ENCODE results near the gene ARL6IP5.

The ARL6IP5 gene

DNA sequence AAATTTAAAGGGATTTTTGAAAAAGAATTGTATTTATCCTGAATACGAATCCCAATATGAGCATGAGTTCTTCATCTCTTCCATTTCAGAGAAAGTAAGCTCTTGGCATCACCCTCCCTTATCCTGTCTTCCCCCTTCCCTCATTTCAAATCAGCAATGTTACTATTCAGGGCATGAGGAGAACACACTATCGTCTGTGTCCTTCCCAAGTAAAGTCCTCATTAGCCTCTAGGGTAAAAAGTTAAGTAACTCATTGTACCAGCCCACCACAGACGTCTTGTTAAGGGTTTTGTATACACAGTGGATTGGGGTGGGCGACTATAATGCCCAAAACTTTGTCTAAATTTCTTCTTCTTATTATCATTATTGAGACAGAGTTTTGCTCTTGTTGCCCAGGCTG lies 14.8 kb downstream of the ARL6IP5 start:
- CTCF ChIA-PET = no interaction called here

DNA sequence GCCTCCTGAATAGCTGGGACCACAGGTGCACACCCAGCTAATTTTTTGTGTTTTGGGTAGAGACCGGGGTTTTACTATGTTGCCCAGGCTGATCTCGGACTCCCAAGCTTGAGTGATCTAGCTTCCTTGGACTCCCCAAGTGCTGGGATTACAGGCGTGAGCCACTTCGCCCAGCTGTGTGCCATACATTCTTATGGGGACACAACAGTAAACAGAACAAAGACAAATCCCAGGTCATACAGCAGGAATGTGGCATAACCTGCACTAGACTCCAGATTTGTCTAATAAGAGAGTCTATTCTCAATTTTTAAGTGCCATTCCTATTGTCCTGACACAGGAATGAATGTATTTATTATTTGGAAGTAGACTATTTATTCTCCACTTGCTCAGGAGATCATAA lies 17.6 kb downstream of the ARL6IP5 start:
- no peak for DNase-seq (ENCODE audit: extremely low spot score)
- ChIA-PET POLR2A (no interaction called here), CTCF (no interaction called here)
- TF ChIP-seq CTBP1 (IDR thresholded peaks at IDR 0.05; ENCODE audit: borderline replicate concordance) = no peak

More for the DNA sequence above, 14.8 kb downstream of the ARL6IP5 start:
- no peak for TF ChIP-seq FOXM1 (IDR thresholded peaks at IDR 0.05; ENCODE audit: borderline replicate concordance)
- TF ChIP-seq ELF4 (IDR thresholded peaks at IDR 0.05) = no peak
- TF ChIP-seq SUZ12 (IDR thresholded peaks at IDR 0.05) = no peak
- TF ChIP-seq, protein P1, sequence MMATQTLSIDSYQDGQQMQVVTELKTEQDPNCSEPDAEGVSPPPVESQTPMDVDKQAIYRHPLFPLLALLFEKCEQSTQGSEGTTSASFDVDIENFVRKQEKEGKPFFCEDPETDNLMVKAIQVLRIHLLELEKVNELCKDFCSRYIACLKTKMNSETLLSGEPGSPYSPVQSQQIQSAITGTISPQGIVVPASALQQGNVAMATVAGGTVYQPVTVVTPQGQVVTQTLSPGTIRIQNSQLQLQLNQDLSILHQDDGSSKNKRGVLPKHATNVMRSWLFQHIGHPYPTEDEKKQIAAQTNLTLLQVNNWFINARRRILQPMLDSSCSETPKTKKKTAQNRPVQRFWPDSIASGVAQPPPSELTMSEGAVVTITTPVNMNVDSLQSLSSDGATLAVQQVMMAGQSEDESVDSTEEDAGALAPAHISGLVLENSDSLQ (IDR thresholded peaks at IDR 0.05) = no peak
- TF ChIP-seq SP1 (IDR thresholded peaks at IDR 0.05) = no peak
- POLR2A ChIA-PET = interaction anchor here (1.0 kb wide), 1 partner anchor 13 kb away, joined by 3 read pairs; no protein-coding TSS in a partner anchor
- no peak for DNase-seq (ENCODE audit: extremely low spot score)

DNA sequence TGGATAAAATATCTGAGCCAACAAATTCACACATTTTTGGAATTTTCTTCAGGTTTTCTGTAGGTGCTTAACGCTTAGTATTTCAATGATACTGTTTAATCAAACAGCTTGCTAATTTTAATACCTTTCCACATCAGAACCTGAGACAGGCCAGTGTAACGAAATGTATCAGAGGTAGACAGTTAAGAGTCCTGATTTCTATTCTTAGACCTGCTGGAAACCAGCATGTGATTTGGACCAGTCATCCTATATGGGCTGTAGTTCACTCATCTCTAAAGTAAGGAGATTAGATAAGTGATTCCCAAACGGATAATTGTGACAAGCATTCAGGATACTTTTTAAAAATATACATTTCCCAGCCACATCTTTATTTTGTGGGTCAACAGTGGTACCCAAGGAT lies 18.4 kb downstream of the ARL6IP5 start:
- CTCF ChIA-PET = no interaction called here
- TF ChIP-seq ZNF384 (IDR thresholded peaks at IDR 0.05) = no peak
- no peak for TF ChIP-seq ARNT (IDR thresholded peaks at IDR 0.05)
- TF ChIP-seq FOXA1 (IDR thresholded peaks at IDR 0.05) = no peak
- TF ChIP-seq LEF1 (IDR thresholded peaks at IDR 0.05; ENCODE audit: borderline replicate concordance) = no peak
- TF ChIP-seq CTBP1 (IDR thresholded peaks at IDR 0.05; ENCODE audit: borderline replicate concordance) = no peak
- no peak for TF ChIP-seq L3MBTL2 (conservative IDR thresholded peaks at IDR 0.05)
- TF ChIP-seq TARDBP (IDR thresholded peaks at IDR 0.05) = no peak
- TF ChIP-seq, protein P1 (IDR thresholded peaks at IDR 0.05) = no peak
- no peak for TF ChIP-seq NFRKB (IDR thresholded peaks at IDR 0.05)
- no peak for TF ChIP-seq FOXM1 (IDR thresholded peaks at IDR 0.05; ENCODE audit: borderline replicate concordance)
- no peak for TF ChIP-seq SP1 (IDR thresholded peaks at IDR 0.05)
- TF ChIP-seq BHLHE40 (IDR thresholded peaks at IDR 0.05; ENCODE audit: borderline replicate concordance) = no peak
- no peak for TF ChIP-seq SUZ12 (IDR thresholded peaks at IDR 0.05)
- TF ChIP-seq ELF4 (IDR thresholded peaks at IDR 0.05) = no peak
- no peak for TF ChIP-seq FOXK2 (IDR thresholded peaks at IDR 0.05)
- no peak for TF ChIP-seq HDGF (IDR thresholded peaks at IDR 0.05; ENCODE audit: borderline replicate concordance)

DNA sequence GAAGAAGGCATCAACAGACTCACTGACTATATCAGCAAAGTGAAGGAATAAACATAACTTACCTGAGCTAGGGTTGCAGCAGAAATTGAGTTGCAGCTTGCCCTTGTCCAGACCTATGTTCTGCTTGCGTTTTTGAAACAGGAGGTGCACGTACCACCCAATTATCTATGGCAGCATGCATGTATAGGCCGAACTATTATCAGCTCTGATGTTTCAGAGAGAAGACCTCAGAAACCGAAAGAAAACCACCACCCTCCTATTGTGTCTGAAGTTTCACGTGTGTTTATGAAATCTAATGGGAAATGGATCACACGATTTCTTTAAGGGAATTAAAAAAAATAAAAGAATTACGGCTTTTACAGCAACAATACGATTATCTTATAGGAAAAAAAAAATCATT lies 19.8 kb downstream of the ARL6IP5 start:
- ChIA-PET CTCF (interaction anchor here (1.0 kb wide), 1 partner anchor 14 kb away, joined by 3 read pairs; no protein-coding TSS in a partner anchor), POLR2A (no interaction called here)
- no peak for TF ChIP-seq BHLHE40 (IDR thresholded peaks at IDR 0.05; ENCODE audit: borderline replicate concordance)
- TF ChIP-seq NFRKB (IDR thresholded peaks at IDR 0.05) = no peak
- TF ChIP-seq, protein P1 (IDR thresholded peaks at IDR 0.05) = no peak
- TF ChIP-seq SUZ12 (IDR thresholded peaks at IDR 0.05) = no peak
- no peak for TF ChIP-seq ARNT (IDR thresholded peaks at IDR 0.05)
- no peak for TF ChIP-seq FOXA1 (IDR thresholded peaks at IDR 0.05)
- no peak for DNase-seq (ENCODE audit: extremely low spot score)

More for the DNA sequence above, 18.4 kb downstream of the ARL6IP5 start:
- POLR2A ChIA-PET = no interaction called here
- no peak for DNase-seq (ENCODE audit: extremely low spot score)

DNA sequence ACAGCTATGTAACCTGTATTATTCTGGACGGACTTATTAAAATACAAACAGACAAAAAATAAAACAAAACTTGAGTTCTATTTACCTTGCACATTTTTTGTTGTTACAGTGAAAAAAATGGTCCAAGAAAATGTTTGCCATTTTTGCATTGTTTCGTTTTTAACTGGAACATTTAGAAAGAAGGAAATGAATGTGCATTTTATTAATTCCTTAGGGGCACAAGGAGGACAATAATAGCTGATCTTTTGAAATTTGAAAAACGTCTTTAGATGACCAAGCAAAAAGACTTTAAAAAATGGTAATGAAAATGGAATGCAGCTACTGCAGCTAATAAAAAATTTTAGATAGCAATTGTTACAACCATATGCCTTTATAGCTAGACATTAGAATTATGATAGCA lies 20.6 kb downstream of the ARL6IP5 start:
- ChIA-PET POLR2A (interaction anchor here (1.5 kb wide), 1 partner anchor 19 kb away, joined by 3 read pairs; no protein-coding TSS in a partner anchor), CTCF (interaction anchor here (1.0 kb wide), 1 partner anchor 14 kb away, joined by 3 read pairs; no protein-coding TSS in a partner anchor)
- no peak for DNase-seq (ENCODE audit: extremely low spot score)
- TF ChIP-seq FOXK2 (IDR thresholded peaks at IDR 0.05) (no peak), LEF1 (IDR thresholded peaks at IDR 0.05; ENCODE audit: borderline replicate concordance) (no peak), FOXM1 (IDR thresholded peaks at IDR 0.05; ENCODE audit: borderline replicate concordance) (no peak), ELF4 (IDR thresholded peaks at IDR 0.05) (no peak), ARNT (IDR thresholded peaks at IDR 0.05) (no peak), SP1 (IDR thresholded peaks at IDR 0.05) (no peak), NFRKB (IDR thresholded peaks at IDR 0.05) (no peak), CTBP1 (IDR thresholded peaks at IDR 0.05; ENCODE audit: borderline replicate concordance) (no peak), L3MBTL2 (conservative IDR thresholded peaks at IDR 0.05) (no peak), HDGF (IDR thresholded peaks at IDR 0.05; ENCODE audit: borderline replicate concordance) (no peak), ZNF384 (IDR thresholded peaks at IDR 0.05) (no peak), SUZ12 (IDR thresholded peaks at IDR 0.05) (no peak), FOXA1 (IDR thresholded peaks at IDR 0.05) (no peak), BHLHE40 (IDR thresholded peaks at IDR 0.05; ENCODE audit: borderline replicate concordance) (no peak), TARDBP (IDR thresholded peaks at IDR 0.05) (no peak)
- TF ChIP-seq, protein P1 (IDR thresholded peaks at IDR 0.05) = no peak

DNA sequence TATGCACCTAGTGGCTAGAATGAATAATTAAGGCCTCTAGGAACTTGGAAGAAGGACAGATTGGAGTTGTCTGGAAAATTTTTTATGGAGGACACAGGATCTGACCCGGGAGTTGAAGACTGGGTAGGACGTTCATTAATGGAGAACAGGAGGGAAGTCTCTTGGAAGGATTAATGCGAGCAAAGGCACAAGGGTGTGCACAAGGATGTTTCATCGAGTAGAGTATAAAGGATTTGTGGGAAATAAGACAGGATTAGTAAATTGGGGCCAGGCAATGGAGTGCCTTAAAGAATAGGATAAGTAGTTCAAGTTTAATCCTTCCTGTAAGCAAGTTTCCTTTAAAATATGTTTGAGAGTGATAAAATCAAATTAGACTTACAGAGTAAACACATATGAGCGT lies 23.1 kb downstream of the ARL6IP5 start:
- POLR2A ChIA-PET = no interaction called here
- TF ChIP-seq ARNT (IDR thresholded peaks at IDR 0.05) (no peak), ELF4 (IDR thresholded peaks at IDR 0.05) (no peak), CTBP1 (IDR thresholded peaks at IDR 0.05; ENCODE audit: borderline replicate concordance) (no peak), LEF1 (IDR thresholded peaks at IDR 0.05; ENCODE audit: borderline replicate concordance) (no peak), NFRKB (IDR thresholded peaks at IDR 0.05) (no peak), TARDBP (IDR thresholded peaks at IDR 0.05) (no peak), L3MBTL2 (conservative IDR thresholded peaks at IDR 0.05) (no peak), FOXK2 (IDR thresholded peaks at IDR 0.05) (no peak), SP1 (IDR thresholded peaks at IDR 0.05) (no peak), HDGF (IDR thresholded peaks at IDR 0.05; ENCODE audit: borderline replicate concordance) (no peak), BHLHE40 (IDR thresholded peaks at IDR 0.05; ENCODE audit: borderline replicate concordance) (no peak), SUZ12 (IDR thresholded peaks at IDR 0.05) (no peak), FOXM1 (IDR thresholded peaks at IDR 0.05; ENCODE audit: borderline replicate concordance) (no peak), FOXA1 (IDR thresholded peaks at IDR 0.05) (no peak), ZNF384 (IDR thresholded peaks at IDR 0.05) (no peak)
- TF ChIP-seq, protein P1 (IDR thresholded peaks at IDR 0.05) = no peak
- CTCF ChIA-PET = no interaction called here
- no peak for DNase-seq (ENCODE audit: extremely low spot score)
